ENCODE data around the gene ADGRG7.

ADGRG7 gene

GRCh38 chr3:100696161-100696560 lies 86.8 kb downstream of the ADGRG7 start:
- H3K4me3 ChIP-seq (ENCODE audit: low read length in 2 of 2) = no peak overlapping the region
- no peaks in the 10 kb centered on the region for H3K4me1 ChIP-seq (ENCODE audit: control insufficient read depth in 2 of 2, insufficient read depth in 2 of 2, low read length in 2 of 2)
- H3K27me3 ChIP-seq (ENCODE audit: control insufficient read depth in 2 of 2, insufficient read depth in 2 of 2, low read length in 2 of 2) = peaks cover 0 to 2% of the 10 kb centered on the region in 2 donors

GRCh38 chr3:100697172-100697571 lies 87.8 kb downstream of the ADGRG7 start:
- Histone ChIP-seq H3K27ac (ENCODE audit: low read depth in 2 of 2, low read length in 2 of 2) (no peak overlapping the region), H3K4me3 (ENCODE audit: low read length in 2 of 2) (no peak overlapping the region)

More at GRCh38 chr3:100696161-100696560, 86.8 kb downstream of the ADGRG7 start:
- no peaks in the 10 kb centered on the region for H3K9me3 ChIP-seq (ENCODE audit: control insufficient read depth in 2 of 2, low read length in 2 of 2)
- no peaks in the 10 kb centered on the region for H3K36me3 ChIP-seq (ENCODE audit: control insufficient read depth in 2 of 2, insufficient read depth in 2 of 2, low read length in 2 of 2)
- H3K27ac ChIP-seq (ENCODE audit: low read depth in 2 of 2, low read length in 2 of 2) = no peak overlapping the region
- H3K9ac ChIP-seq (ENCODE audit: low read depth in 1 of 2, low read length in 2 of 2) = no peak overlapping the region

GRCh38 chr3:100697723-100698285 lies 88.4 kb downstream of the ADGRG7 start:
- H3K9me3 ChIP-seq (ENCODE audit: control insufficient read depth in 2 of 2, low read length in 2 of 2) = no peaks in the 10 kb centered on the region
- no peaks in the 10 kb centered on the region for H3K27me3 ChIP-seq (ENCODE audit: control insufficient read depth in 2 of 2, insufficient read depth in 2 of 2, low read length in 2 of 2)
- no peaks in the 10 kb centered on the region for H3K4me1 ChIP-seq (ENCODE audit: control insufficient read depth in 2 of 2, insufficient read depth in 2 of 2, low read length in 2 of 2)
- H3K27ac ChIP-seq (ENCODE audit: low read depth in 2 of 2, low read length in 2 of 2) = no peak overlapping the region
- H3K9ac ChIP-seq (ENCODE audit: low read depth in 1 of 2, low read length in 2 of 2) = no peak overlapping the region
- no peak overlapping the region for H3K4me3 ChIP-seq (ENCODE audit: low read length in 2 of 2)
- H3K36me3 ChIP-seq (ENCODE audit: control insufficient read depth in 2 of 2, insufficient read depth in 2 of 2, low read length in 2 of 2) = no peaks in the 10 kb centered on the region

More at GRCh38 chr3:100697172-100697571, 87.8 kb downstream of the ADGRG7 start:
- no peaks in the 10 kb centered on the region for H3K4me1 ChIP-seq (ENCODE audit: control insufficient read depth in 2 of 2, insufficient read depth in 2 of 2, low read length in 2 of 2)
- peaks cover 0 to under 1% of the 10 kb centered on the region in 2 donors for H3K27me3 ChIP-seq (ENCODE audit: control insufficient read depth in 2 of 2, insufficient read depth in 2 of 2, low read length in 2 of 2)
- H3K9ac ChIP-seq (ENCODE audit: low read depth in 1 of 2, low read length in 2 of 2) = no peak overlapping the region
- no peaks in the 10 kb centered on the region for H3K36me3 ChIP-seq (ENCODE audit: control insufficient read depth in 2 of 2, insufficient read depth in 2 of 2, low read length in 2 of 2)
- H3K9me3 ChIP-seq (ENCODE audit: control insufficient read depth in 2 of 2, low read length in 2 of 2) = no peaks in the 10 kb centered on the region

GRCh38 chr3:100698736-100699135 lies 89.3 kb downstream of the ADGRG7 start:
- Histone ChIP-seq H3K27me3 (ENCODE audit: control insufficient read depth in 2 of 2, insufficient read depth in 2 of 2, low read length in 2 of 2) (no peaks in the 10 kb centered on the region), H3K4me3 (ENCODE audit: low read length in 2 of 2) (no peak overlapping the region), H3K36me3 (ENCODE audit: control insufficient read depth in 2 of 2, insufficient read depth in 2 of 2, low read length in 2 of 2) (no peaks in the 10 kb centered on the region), H3K27ac (ENCODE audit: low read depth in 2 of 2, low read length in 2 of 2) (no peak overlapping the region), H3K9ac (ENCODE audit: low read depth in 1 of 2, low read length in 2 of 2) (no peak overlapping the region), H3K4me1 (ENCODE audit: control insufficient read depth in 2 of 2, insufficient read depth in 2 of 2, low read length in 2 of 2) (no peaks in the 10 kb centered on the region), H3K9me3 (ENCODE audit: control insufficient read depth in 2 of 2, low read length in 2 of 2) (no peaks in the 10 kb centered on the region)

- H3K4me1 ChIP-seq (ENCODE audit: control insufficient read depth in 2 of 2, insufficient read depth in 2 of 2, low read length in 2 of 2) = no peaks in the 10 kb centered on the region
- no peaks in the 10 kb centered on the region for H3K9me3 ChIP-seq (ENCODE audit: control insufficient read depth in 2 of 2, low read length in 2 of 2)
- H3K27ac ChIP-seq (ENCODE audit: low read depth in 2 of 2, low read length in 2 of 2) = no peak overlapping the region
- no peaks in the 10 kb centered on the region for H3K36me3 ChIP-seq (ENCODE audit: control insufficient read depth in 2 of 2, insufficient read depth in 2 of 2, low read length in 2 of 2)
- no peak overlapping the region for H3K9ac ChIP-seq (ENCODE audit: low read depth in 1 of 2, low read length in 2 of 2)
- H3K27me3 ChIP-seq (ENCODE audit: control insufficient read depth in 2 of 2, insufficient read depth in 2 of 2, low read length in 2 of 2) = no peaks in the 10 kb centered on the region
- no peak overlapping the region for H3K4me3 ChIP-seq (ENCODE audit: low read length in 2 of 2)
Measured at GRCh38 chr3:100700708-100701107, 91.3 kb downstream of the ADGRG7 start.

- H3K27ac ChIP-seq (ENCODE audit: low read depth in 2 of 2, low read length in 2 of 2) = no peak overlapping the region
- H3K9me3 ChIP-seq (ENCODE audit: control insufficient read depth in 2 of 2, low read length in 2 of 2) = no peaks in the 10 kb centered on the region
- no peak overlapping the region for H3K9ac ChIP-seq (ENCODE audit: low read depth in 1 of 2, low read length in 2 of 2)
- H3K27me3 ChIP-seq (ENCODE audit: control insufficient read depth in 2 of 2, insufficient read depth in 2 of 2, low read length in 2 of 2) = no peaks in the 10 kb centered on the region
- H3K4me3 ChIP-seq (ENCODE audit: low read length in 2 of 2) = no peak overlapping the region
- no peaks in the 10 kb centered on the region for H3K36me3 ChIP-seq (ENCODE audit: control insufficient read depth in 2 of 2, insufficient read depth in 2 of 2, low read length in 2 of 2)
- no peaks in the 10 kb centered on the region for H3K4me1 ChIP-seq (ENCODE audit: control insufficient read depth in 2 of 2, insufficient read depth in 2 of 2, low read length in 2 of 2)
Measured at GRCh38 chr3:100702082-100702979, 92.9 kb downstream of the ADGRG7 start.

- H3K36me3 ChIP-seq (ENCODE audit: control insufficient read depth in 2 of 2, insufficient read depth in 2 of 2, low read length in 2 of 2) = no peaks in the 10 kb centered on the region
Measured at GRCh38 chr3:100702980-100703345, 93.6 kb downstream of the ADGRG7 start.

GRCh38 chr3:100703865-100704264 lies 94.5 kb downstream of the ADGRG7 start:
- Histone ChIP-seq H3K9me3 (ENCODE audit: control insufficient read depth in 2 of 2, low read length in 2 of 2) (no peaks in the 10 kb centered on the region), H3K9ac (ENCODE audit: low read depth in 1 of 2, low read length in 2 of 2) (no peak overlapping the region), H3K27ac (ENCODE audit: low read depth in 2 of 2, low read length in 2 of 2) (no peak overlapping the region)

More at GRCh38 chr3:100702980-100703345, 93.6 kb downstream of the ADGRG7 start:
- H3K27me3 ChIP-seq (ENCODE audit: control insufficient read depth in 2 of 2, insufficient read depth in 2 of 2, low read length in 2 of 2) = no peaks in the 10 kb centered on the region
- no peaks in the 10 kb centered on the region for H3K9me3 ChIP-seq (ENCODE audit: control insufficient read depth in 2 of 2, low read length in 2 of 2)
- H3K27ac ChIP-seq (ENCODE audit: low read depth in 2 of 2, low read length in 2 of 2) = no peak overlapping the region
- H3K9ac ChIP-seq (ENCODE audit: low read depth in 1 of 2, low read length in 2 of 2) = no peak overlapping the region
- no peak overlapping the region for H3K4me3 ChIP-seq (ENCODE audit: low read length in 2 of 2)
- no peaks in the 10 kb centered on the region for H3K4me1 ChIP-seq (ENCODE audit: control insufficient read depth in 2 of 2, insufficient read depth in 2 of 2, low read length in 2 of 2)

GRCh38 chr3:100706365-100706764 lies 97.0 kb downstream of the ADGRG7 start:
- no peaks in the 10 kb centered on the region for H3K9me3 ChIP-seq (ENCODE audit: control insufficient read depth in 2 of 2, low read length in 2 of 2)
- no peak overlapping the region for H3K9ac ChIP-seq (ENCODE audit: low read depth in 1 of 2, low read length in 2 of 2)
- no peaks in the 10 kb centered on the region for H3K27me3 ChIP-seq (ENCODE audit: control insufficient read depth in 2 of 2, insufficient read depth in 2 of 2, low read length in 2 of 2)
- H3K36me3 ChIP-seq (ENCODE audit: control insufficient read depth in 2 of 2, insufficient read depth in 2 of 2, low read length in 2 of 2) = no peaks in the 10 kb centered on the region
- H3K4me3 ChIP-seq (ENCODE audit: low read length in 2 of 2) = no peak overlapping the region
- peaks cover 5 to 9% of the 10 kb centered on the region in 2 donors for H3K4me1 ChIP-seq (ENCODE audit: control insufficient read depth in 2 of 2, insufficient read depth in 2 of 2, low read length in 2 of 2)
- H3K27ac ChIP-seq (ENCODE audit: low read depth in 2 of 2, low read length in 2 of 2) = no peak overlapping the region

More at GRCh38 chr3:100703865-100704264, 94.5 kb downstream of the ADGRG7 start:
- Histone ChIP-seq H3K4me3 (ENCODE audit: low read length in 2 of 2) (no peak overlapping the region), H3K4me1 (ENCODE audit: control insufficient read depth in 2 of 2, insufficient read depth in 2 of 2, low read length in 2 of 2) (peaks cover 2% of the 10 kb centered on the region in 2 donors), H3K36me3 (ENCODE audit: control insufficient read depth in 2 of 2, insufficient read depth in 2 of 2, low read length in 2 of 2) (no peaks in the 10 kb centered on the region), H3K27me3 (ENCODE audit: control insufficient read depth in 2 of 2, insufficient read depth in 2 of 2, low read length in 2 of 2) (no peaks in the 10 kb centered on the region)

GRCh38 chr3:100708644-100708988 lies 99.2 kb downstream of the ADGRG7 start:
- peak overlapping the region; percentile 55 to 82 for H3K9ac ChIP-seq (ENCODE audit: low read depth in 1 of 2, low read length in 2 of 2)
- H3K4me3 ChIP-seq (ENCODE audit: low read length in 2 of 2) = peak overlapping the region; percentile 68 to 91
- no peaks in the 10 kb centered on the region for H3K9me3 ChIP-seq (ENCODE audit: control insufficient read depth in 2 of 2, low read length in 2 of 2)
- H3K36me3 ChIP-seq (ENCODE audit: control insufficient read depth in 2 of 2, insufficient read depth in 2 of 2, low read length in 2 of 2) = no peaks in the 10 kb centered on the region
- H3K27ac ChIP-seq (ENCODE audit: low read depth in 2 of 2, low read length in 2 of 2) = peak overlapping the region; percentile 95 to 97
- H3K27me3 ChIP-seq (ENCODE audit: control insufficient read depth in 2 of 2, insufficient read depth in 2 of 2, low read length in 2 of 2) = no peaks in the 10 kb centered on the region
- peaks cover 10 to 12% of the 10 kb centered on the region in 2 donors for H3K4me1 ChIP-seq (ENCODE audit: control insufficient read depth in 2 of 2, insufficient read depth in 2 of 2, low read length in 2 of 2)

Measured in mucosa of rectum (tissue), 2 donors.